ENCODE measurements around the gene VSIG4.

Gene VSIG4

GRCh38 chrX:66064261-66064660, 24.4 kb upstream of the VSIG4 start:
- TF ChIP-seq EP300 (IDR thresholded peaks at IDR 0.05; ENCODE audit: borderline replicate concordance) (no peak), YY1 (IDR thresholded peaks at IDR 0.05; ENCODE audit: low read depth) (no peak), ZBTB7A (IDR thresholded peaks at IDR 0.05; ENCODE audit: low read depth) (no peak), USF1 (IDR thresholded peaks at IDR 0.05) (no peak), CREB1 (IDR thresholded peaks at IDR 0.05; ENCODE audit: low read depth) (no peak), TEAD4 (IDR thresholded peaks at IDR 0.05) (no peak)

GRCh38 chrX:66054978-66055377, 15.1 kb upstream of the VSIG4 start:
- no peak for TF ChIP-seq EP300 (IDR thresholded peaks at IDR 0.05; ENCODE audit: borderline replicate concordance)
- TF ChIP-seq NFIC (IDR thresholded peaks at IDR 0.05): no peak
- TF ChIP-seq TAF1 (IDR thresholded peaks at IDR 0.05; ENCODE audit: low read depth): no peak
- no peak for TF ChIP-seq CEBPB (IDR thresholded peaks at IDR 0.05)
- TF ChIP-seq ZBTB7A (IDR thresholded peaks at IDR 0.05; ENCODE audit: low read depth): no peak
- TF ChIP-seq TCF12 (IDR thresholded peaks at IDR 0.05; ENCODE audit: low read depth): no peak
- TF ChIP-seq FOXM1 (IDR thresholded peaks at IDR 0.05; ENCODE audit: borderline replicate concordance, low read depth): no peak
- TF ChIP-seq TEAD4 (IDR thresholded peaks at IDR 0.05): no peak
- no peak for TF ChIP-seq RAD21 (IDR thresholded peaks at IDR 0.05; ENCODE audit: low read depth)
- no peak for TF ChIP-seq MAX (IDR thresholded peaks at IDR 0.05)
- TF ChIP-seq EGR1 (IDR thresholded peaks at IDR 0.05): no peak
- no peak for TF ChIP-seq REST (IDR thresholded peaks at IDR 0.05; ENCODE audit: low read depth)
- TF ChIP-seq CREB1 (IDR thresholded peaks at IDR 0.05; ENCODE audit: low read depth): no peak
- TF ChIP-seq YY1 (IDR thresholded peaks at IDR 0.05; ENCODE audit: low read depth): no peak
- no peak for TF ChIP-seq USF1 (IDR thresholded peaks at IDR 0.05)

- TF ChIP-seq CREB1 (IDR thresholded peaks at IDR 0.05; ENCODE audit: low read depth): no peak
Observed at GRCh38 chrX:66053414-66053813, 13.5 kb upstream of the VSIG4 start.

- TF ChIP-seq USF1 (IDR thresholded peaks at IDR 0.05) (no peak), EGR1 (IDR thresholded peaks at IDR 0.05) (no peak), FOXM1 (IDR thresholded peaks at IDR 0.05; ENCODE audit: borderline replicate concordance, low read depth) (no peak), EP300 (IDR thresholded peaks at IDR 0.05; ENCODE audit: borderline replicate concordance) (no peak), MAX (IDR thresholded peaks at IDR 0.05) (no peak), YY1 (IDR thresholded peaks at IDR 0.05; ENCODE audit: low read depth) (no peak), TAF1 (IDR thresholded peaks at IDR 0.05; ENCODE audit: low read depth) (no peak), RAD21 (IDR thresholded peaks at IDR 0.05; ENCODE audit: low read depth) (no peak), TCF12 (IDR thresholded peaks at IDR 0.05; ENCODE audit: low read depth) (no peak), REST (IDR thresholded peaks at IDR 0.05; ENCODE audit: low read depth) (no peak), NFIC (IDR thresholded peaks at IDR 0.05) (no peak), CREB1 (IDR thresholded peaks at IDR 0.05; ENCODE audit: low read depth) (no peak), CEBPB (IDR thresholded peaks at IDR 0.05) (no peak), ZBTB7A (IDR thresholded peaks at IDR 0.05; ENCODE audit: low read depth) (no peak), TEAD4 (IDR thresholded peaks at IDR 0.05) (no peak)
Observed at GRCh38 chrX:66051980-66052379, 12.1 kb upstream of the VSIG4 start.

GRCh38 chrX:66050140-66050569, 10.3 kb upstream of the VSIG4 start:
- TF ChIP-seq CREB1 (IDR thresholded peaks at IDR 0.05; ENCODE audit: low read depth): no peak
- TF ChIP-seq REST (IDR thresholded peaks at IDR 0.05; ENCODE audit: low read depth): no peak
- TF ChIP-seq RAD21 (IDR thresholded peaks at IDR 0.05; ENCODE audit: low read depth): no peak
- TF ChIP-seq FOXM1 (IDR thresholded peaks at IDR 0.05; ENCODE audit: borderline replicate concordance, low read depth): no peak
- TF ChIP-seq TEAD4 (IDR thresholded peaks at IDR 0.05): no peak
- TF ChIP-seq CEBPB (IDR thresholded peaks at IDR 0.05): no peak
- no peak for TF ChIP-seq USF1 (IDR thresholded peaks at IDR 0.05)
- TF ChIP-seq EGR1 (IDR thresholded peaks at IDR 0.05): no peak
- no peak for TF ChIP-seq EP300 (IDR thresholded peaks at IDR 0.05; ENCODE audit: borderline replicate concordance)
- TF ChIP-seq ZBTB7A (IDR thresholded peaks at IDR 0.05; ENCODE audit: low read depth): no peak
- no peak for TF ChIP-seq TAF1 (IDR thresholded peaks at IDR 0.05; ENCODE audit: low read depth)
- no peak for TF ChIP-seq NFIC (IDR thresholded peaks at IDR 0.05)
- no peak for TF ChIP-seq YY1 (IDR thresholded peaks at IDR 0.05; ENCODE audit: low read depth)
- TF ChIP-seq TCF12 (IDR thresholded peaks at IDR 0.05; ENCODE audit: low read depth): no peak
- no peak for TF ChIP-seq MAX (IDR thresholded peaks at IDR 0.05)

Measured in Ishikawa (cell line).